ENCODE measurements around the gene STAM.

STAM gene

DNA sequence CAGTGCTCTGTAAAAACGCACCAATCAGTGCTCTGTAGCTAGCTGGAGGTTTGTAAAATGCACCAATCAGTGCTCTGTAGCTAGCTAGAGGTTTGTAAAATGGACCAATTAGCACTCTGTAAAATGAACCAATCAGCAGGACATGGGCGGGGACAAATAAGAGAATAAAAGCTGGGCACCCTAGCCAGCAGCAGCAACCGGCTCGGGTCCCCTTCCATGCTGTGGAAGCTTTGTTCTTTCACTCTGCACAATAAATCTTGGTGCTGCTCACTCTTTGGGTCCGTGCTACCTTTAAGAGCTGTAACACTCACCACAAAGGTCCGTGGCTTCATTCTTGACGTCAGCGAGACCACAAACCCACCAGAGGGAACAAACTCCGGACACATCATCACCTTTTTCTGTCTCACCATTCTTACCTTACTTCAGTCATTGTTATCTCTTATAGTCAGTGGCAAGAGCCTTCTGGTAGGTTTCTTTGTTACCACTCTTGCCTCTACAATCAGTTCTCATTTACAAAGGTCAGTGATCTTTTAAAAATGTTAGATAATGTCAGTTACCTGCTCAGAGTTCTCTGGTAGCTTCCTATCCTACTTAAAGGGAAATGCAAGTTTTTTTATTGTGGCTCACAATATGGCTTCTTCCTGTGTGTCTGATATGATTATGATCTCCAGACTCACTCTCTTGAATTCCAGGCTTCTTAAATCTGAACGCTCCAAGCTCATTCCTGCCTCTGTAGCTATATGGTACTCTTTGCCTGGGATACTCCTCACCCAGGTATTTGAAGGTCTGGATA lies 4.5 kb downstream of the STAM start:
- DNase-seq, result peak; percentile 56 to 70

DNA sequence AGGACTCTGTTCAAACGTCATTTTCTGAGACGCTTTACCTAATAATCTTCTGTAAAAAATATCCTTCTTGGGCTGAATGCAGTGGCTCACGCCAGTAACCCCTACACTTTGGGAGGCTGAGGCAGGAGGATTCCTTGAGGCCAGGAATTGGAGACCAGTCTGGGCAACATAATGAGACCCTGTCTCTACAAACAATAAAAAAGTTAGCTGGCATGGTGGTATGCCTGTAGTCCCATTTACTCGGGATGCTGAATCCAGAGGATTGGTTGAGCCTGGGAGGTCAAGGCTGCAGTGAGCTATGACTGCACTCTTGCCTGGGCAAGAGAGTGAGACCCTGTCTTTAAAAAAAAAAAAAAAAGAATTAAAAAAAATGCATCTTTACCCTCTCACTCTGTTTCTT lies 5.1 kb downstream of the STAM start:
- DNase-seq, result no peak

DNA sequence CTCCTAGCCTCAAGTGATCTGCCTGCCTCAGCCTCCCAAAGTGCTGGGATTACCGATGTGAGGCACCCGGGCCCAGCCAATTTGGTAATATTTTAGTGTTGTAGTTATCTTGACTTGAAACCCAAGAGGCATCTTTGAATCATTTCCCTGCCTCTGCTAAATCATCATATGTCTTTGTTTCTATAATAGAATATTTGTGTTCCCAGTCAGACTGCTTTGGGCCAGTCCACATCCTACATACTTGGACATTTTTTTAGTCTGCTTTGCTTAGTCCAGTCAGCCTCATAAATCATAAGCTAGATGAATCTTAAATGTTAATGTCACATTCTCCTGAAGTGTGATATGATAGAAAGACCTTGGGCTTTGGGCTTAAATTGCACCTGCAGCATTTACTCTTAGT lies 5.9 kb downstream of the STAM start:
- no peak for DNase-seq

DNA sequence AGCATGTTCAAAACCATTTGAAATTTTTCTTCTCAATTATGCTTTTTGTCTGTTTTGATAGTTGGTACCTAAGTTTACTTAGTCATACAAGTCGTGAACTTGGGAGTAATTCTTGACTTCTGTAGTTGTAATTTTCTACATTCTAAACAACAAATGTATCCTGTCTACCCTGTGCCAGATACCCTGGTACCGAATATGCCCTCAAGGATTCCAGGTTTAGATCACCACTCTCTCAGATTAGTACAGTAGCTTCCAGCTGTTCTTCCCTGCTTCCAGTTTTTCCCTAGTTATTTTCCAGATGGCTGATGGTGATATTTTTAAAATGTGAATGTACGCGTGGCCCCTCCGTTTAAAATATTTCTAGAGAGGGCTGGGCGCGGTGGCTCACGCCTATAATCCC lies 6.5 kb downstream of the STAM start:
- DNase-seq, result no peak

DNA sequence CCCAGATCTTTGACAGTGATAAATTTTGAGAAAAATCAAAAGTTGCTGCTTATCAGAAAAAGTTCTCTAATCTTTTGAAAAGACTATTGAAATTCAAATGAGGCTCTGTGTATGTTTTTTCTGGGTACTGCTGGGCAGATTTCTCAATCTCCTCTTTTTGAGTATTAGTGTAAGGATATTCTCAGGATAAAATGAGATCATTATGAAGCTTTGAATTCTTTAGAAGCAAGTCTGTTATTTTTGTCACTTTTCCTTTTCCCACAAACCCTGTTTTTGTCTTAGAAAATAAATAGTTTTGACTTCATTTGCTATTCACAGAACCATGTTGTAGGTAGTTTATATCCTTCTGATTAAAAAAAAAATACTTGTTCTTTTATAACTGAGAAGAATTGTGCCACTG lies 7.9 kb downstream of the STAM start:
- no peak for DNase-seq

DNA sequence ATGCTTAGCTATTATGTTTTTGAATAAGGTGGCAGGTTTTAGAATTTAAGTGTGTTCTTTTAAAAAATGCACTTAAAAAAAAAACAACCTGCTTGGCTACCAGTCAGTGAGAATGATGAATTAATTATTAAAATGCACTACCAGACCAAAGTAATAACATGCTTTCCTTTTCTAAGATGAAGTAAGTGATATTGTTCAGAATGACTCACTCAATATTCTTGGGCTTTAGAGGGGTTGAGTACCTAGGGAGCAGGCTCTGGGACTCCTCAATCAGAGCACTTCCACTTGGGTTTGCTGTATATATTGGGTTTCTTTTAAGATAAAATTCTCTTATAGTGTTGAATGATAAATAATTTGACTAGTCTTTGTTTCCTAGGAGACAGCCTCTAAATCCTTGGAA lies 8.6 kb downstream of the STAM start:
- DNase-seq, result no peak

DNA sequence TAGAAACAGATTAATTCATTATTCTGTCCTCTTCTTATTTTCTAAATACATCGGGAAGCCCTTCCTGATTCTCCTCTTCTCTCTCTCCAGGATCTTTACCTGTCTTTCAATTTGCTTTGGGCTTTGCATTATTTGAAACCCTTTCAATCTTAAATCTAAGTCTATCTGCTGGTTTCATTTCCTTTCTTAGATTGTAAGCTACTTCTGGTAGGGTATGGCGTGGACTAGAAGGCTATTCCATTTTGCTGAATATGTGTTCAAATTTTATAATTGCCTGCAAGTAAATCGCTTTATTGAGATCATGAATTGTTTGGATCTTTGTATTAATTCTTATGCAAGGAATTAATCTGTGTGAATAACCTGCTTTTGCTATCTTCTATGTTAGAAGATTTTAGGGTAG lies 11.1 kb downstream of the STAM start:
- no peak for DNase-seq

DNA sequence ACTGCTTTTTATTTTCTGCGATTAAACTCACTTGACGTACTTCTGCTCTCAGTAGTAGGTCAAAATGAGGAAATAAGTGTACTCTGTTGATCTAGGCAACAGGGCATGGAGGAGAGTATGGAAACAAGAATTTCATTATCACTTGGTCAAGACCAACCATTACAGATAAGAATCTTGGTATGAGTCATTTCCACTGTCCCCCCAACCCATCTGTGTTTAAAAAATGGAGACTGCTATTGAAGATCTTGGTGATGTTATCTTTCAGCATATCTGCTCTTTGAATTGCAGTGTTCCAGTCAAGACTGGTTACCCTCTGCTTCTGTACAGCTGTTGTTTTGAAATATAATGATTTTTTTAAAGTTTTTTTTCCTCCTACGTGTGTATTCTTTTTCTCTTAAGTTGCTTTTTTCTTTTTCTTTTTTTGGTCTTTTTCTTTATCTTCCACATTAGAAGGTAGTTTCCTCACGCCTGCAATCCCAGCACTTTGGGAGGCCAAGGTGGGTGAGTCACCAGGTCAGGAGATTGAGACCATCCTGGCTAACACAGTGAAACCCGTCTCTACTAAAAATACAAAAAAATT lies 11.7 kb downstream of the STAM start:
- DNase-seq, result no peak

DNA sequence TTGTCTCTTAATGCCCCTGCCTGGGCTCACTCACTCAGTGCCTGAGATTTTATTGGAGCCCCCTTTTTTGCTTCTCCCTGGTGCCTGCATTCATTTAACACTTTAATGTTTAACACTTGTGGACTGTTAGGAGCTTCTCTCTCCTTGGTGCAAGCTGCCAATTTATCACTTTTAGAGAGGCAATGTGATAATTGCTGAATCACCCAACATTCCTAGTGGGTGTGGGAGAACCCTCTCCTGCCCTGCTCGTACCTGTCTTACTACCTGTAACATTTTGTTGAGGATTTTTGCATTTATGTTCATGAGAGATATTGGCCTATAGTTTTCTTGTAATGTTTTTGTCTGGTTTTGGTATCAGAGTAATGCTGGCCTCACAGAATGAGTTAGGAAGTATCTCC lies 13.2 kb downstream of the STAM start:
- no peak for DNase-seq

DNA sequence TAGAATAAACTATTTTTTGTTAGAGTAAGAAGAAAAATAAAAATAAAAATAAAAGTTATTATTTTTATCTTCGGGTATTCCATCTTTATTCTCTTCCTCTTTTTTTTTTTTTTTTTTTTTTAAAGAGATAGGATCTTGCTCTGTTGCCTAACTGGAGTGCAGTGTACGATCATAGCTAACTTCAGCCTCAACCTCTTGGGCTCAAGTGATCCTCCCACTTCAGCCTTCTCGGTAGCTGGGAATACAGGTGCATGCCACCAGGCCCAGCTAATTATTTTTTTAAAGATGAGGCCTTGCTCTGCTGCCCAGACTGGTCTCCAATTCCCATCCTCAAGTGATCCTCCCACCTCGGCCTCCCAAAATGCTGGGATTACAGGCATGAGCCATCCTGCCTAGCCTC lies 15.4 kb downstream of the STAM start:
- no peak for DNase-seq

DNA sequence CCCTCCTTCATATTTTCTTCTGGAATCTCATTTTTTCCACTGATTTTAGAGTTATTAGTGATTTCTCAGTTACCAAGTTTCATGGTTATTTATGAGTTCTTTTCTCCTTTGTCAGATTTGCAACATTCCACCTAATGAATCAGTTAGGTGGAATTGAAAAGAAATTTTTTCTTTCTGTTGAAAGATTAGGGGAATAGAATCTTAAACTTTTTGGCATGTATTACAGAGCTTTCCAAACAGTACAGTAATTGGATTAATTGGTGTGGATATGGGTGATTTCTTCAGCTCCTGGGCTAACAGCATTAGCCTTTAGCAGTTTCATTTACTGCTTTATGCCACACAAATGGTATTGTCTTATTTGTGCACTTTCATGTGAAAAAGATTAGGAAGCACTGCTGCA lies 17.0 kb downstream of the STAM start:
- no peak for DNase-seq

DNA sequence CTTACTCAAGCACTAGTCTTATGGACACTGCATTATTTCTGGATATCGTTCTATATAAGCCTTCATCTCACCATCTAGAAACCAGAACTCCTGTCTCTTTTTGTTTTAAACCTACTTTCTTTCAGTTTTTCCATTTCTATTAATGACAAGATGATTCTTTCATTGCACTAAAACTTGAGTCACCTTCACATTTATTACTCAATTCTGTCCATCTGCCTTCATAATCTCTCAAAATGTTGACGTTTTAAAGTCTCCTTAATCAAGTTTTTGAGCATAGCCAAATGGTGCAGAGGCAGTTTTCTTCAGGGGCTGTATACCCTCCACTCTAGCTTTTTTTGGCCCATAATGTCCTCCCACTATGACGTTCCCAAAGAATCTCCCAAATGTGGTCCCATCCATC lies 17.6 kb downstream of the STAM start:
- no peak for DNase-seq

DNA sequence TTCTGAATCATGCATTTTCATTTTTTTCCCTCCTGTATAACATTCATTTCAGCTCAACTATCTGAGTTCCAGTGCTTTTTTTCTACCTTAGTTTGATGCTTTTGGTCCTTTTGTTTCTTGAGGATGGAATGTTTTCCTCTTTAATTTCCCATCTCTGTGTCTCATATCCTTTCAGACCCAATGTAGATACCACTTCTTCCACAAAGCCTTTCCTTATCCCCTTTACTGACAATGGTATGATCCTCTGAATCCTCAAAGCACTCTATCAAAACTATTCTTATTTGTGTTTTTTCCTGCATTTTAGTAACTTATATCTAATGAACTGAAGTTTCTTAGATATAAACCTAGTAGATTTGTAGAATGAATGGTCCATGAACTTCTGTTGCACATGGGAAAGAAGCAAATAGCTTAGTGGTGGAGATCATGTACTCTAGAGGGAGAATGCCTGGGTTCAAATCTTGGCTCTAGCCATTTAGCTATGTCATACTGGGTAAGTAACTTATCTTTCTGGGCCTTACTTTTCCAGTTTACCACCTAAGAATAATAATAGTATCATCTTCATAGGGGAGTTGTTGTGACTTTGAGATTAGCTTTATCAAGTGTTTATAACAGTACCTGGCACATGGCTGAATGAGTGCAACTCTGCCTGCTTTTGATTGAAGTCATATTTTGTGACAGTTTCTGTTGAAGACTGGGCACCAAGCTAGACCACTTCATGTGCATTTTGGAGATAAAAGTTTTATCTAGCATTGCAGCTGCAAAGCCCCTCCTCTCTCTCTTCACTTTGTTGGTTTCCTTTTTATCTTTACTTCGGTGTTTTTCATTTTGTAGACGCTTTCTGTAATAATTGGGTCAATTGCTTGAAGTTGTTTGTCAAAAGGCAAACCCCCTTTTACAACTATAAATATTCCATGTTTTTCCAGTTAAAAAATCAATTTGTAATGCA lies 18.5 kb downstream of the STAM start:
- no peak for DNase-seq

DNA sequence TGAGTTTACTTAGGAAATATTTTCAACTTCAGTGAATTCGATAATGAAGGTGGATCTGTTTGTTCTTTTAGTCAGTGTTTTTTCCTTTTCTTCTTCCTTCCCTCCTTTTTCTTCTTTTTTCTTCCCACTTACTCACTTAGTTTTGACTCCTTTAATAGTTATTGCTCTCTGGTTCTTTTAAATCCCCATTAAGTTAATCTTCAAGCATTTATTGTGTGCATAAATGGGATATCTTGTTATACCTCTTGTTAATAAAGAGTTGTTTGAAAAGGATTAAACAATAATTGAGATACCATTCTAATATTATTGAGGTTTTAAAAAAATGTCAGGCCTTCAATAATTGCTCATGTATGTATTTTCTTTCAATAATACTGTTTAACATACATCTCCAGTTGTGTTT lies 19.5 kb downstream of the STAM start:
- DNase-seq, result no peak

DNA sequence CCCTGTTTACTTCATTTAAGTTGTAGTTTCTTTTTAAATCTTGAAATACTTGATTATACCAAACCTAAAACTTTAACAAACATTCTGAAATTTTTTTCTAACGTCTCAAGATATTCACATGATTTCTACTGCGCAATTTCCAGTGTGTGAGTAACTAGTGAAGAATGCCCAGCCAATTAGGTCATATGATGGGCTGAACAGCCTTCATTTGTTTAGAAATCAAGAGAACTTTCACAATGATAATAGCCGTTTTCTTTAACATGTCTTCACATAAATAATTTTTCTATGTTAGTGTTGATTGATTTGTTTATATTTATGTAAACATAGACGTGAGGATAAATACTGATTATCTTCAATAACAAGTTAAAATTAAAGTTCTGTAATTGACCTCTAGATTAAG lies 21.8 kb downstream of the STAM start:
- DNase-seq, result no peak

DNA sequence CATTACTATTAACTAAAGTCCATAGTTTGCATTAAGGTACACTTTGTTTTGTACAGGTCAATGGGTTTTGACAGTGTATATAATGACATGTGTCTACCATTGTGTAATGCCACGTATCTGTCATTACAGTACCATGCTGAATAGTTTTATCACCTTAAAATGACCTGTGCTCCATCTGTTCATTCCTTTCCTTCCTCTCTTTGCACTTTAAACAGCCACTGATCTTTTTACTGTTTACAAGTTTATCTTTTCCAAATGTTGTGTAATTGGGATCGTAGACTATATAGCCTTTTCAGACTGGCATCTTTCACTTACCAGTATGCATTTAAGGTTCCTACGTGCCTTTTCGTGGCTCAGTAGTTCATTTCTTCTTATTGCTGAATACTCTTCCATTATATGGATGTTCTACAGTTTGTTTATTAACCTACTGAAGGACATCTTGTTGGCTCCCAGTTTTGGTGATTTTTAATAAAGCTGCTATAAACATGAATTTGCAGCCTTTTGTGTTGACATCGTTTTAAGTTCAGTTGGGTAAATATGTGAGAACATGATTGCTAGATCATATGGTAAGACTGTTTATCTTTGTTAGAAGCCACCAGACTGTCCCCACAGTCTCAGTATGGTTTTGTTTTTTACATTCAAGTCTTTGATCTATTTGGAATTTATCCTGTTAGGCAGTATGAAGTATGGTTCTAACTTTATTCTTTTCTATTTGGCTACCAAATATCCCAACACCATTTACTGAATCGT lies 24.7 kb downstream of the STAM start:
- DNase-seq, result no peak

DNA sequence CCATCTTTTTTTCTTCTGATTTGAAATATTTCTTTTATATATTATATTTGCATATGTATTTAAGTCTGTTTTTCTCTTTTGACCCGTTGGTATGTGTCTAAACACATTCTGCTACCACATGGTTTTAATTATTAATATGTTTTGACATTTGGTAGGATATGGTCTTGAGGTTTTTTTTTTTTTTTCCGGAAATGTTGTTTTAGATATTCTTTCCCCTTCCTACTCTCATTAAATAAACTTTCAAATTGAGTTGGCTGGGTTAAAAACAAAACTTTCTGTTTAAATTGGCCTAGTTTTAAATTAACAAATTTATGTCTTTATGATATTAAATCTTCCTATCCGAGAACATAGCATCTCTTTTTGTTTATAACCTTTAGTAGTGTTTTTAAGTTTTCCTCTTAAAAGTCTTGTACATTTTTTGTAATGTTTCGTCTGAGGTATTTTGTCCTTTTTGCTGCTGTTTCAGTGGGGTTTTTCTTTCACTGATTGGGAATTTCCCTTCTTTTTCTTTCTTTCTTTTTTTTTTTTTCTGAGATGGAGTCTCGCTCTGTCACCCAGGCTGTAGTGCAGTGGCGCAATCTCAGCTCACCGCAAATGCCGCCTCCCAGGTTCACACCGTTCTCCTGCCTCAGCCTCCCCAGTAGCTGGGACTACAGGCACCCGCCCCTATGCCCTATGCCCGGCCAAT lies 25.4 kb downstream of the STAM start:
- DNase-seq, result peak; percentile 51 to 63

DNA sequence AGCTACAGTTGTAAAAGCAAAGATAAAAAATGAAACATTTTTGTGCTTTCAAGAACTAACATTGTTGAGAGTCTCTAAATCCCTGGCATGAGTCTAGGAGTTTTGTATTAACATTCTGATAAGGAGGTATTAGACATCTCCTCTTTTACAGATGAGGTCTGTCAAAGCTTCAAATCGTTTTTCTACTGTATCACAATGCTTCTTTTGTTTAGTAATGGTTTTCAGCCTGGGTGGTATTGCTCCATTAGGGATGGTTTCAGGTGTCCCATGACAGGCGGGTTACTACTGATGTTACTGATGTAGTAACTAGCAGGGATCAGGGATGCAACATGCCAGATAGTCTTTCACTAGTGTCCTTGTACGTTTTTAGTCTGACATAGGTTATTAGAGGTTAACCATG lies 27.4 kb downstream of the STAM start:
- no peak for DNase-seq

DNA sequence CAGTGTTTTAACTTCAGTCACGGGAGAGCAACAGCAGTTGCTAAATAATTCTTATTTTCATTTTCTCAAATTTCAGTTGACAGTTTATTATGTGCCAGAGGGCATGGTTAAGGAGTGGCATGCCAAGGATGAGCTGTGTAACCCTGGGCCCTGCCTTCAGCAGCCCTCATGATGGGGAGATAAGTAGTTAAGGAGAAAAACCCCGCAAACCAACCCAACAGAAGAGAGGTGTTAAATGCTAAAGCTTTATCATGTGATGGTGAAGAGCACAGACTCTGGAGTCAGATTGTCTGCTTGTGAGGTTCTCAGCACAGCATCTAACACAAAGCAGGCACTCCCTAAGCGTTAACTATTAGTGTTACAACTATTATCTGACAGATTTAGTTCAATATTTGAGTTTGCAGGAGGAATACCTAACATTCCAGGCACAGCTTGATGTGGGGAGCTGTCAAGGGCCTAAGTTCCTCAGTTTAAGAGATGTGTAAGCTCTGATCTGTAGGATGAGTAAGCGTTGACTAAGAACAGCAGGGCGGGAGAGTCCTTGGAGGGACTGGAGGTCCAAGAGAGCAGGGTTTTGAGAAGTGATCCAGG lies 29.6 kb downstream of the STAM start:
- no peak for DNase-seq

DNA sequence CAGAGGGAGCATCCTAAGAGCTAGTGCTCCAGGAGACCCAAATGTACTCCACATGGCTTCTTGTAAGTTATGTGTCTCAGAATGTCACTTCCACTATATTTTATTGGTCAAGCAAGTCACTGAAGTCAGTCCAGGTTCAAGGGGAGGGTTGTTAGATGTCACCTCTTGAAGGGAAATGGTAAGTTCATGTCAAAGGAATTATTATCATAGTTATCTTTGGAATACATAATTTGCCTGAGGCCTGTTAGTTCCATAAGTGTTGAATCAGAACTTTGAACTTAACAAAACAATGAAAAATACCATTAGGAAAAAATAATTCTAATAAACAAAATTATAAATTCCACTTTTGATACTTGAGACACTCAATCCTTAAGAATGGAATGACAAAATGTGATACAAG lies 30.6 kb downstream of the STAM start:
- no peak for DNase-seq

DNA sequence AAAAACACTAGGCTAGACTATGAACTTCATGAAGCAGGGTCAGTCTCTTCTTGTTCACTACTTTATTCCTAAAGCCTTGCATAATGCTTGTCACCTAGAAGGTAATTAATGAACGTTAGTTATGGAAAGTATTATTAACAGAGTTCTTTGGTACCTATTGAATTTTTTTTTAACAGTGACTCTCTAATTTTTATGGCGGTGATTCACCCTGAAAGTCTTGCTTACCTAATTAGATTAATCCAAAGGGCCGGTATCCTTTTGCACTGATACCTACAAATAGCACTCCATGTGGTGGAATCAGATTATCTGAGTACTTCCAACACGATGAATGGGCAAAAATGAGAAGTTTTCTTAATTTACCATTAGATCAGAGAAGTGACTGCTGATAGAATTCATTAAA lies 31.7 kb downstream of the STAM start:
- DNase-seq, result no peak

DNA sequence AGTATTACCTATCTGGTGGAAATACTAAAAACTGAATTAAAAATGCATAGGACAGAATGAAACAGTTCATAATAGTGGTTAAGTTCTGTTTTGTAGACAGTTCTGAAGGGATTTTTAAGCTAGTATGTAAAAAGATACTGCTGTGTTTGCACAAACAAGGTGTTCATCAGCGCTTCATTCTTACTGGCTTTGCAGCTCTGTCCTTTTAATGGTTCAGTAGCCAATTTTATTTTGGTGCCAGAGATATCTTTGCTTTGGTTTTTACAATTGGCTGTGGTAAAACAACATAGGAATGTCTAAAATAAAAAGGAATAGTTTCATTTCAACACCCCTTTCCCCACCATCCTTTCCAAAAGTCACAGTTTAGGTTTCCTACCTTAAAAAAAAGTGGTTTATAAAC lies 33.0 kb downstream of the STAM start:
- no peak for DNase-seq

Measured in activated CD4-positive, alpha-beta T cell treated with anti-CD3 and anti-CD28 coated beads, Interleukin-2, amount 50 U/mL, for 48 hours (primary cell).